ENCODE results near the gene PDZRN3.

- TF ChIP-seq CTCF (IDR thresholded peaks at IDR 0.05 in 8 of 11, conservative IDR thresholded peaks at IDR 0.05 in 3 of 11) (no peak), POLR2A (IDR thresholded peaks at IDR 0.05) (no peak)
Measured at GRCh38 chr3:73586190-73586589, 38.6 kb downstream of the PDZRN3 start.
